Neural cell (in vitro differentiated cells): ENCODE results near the gene SLC4A2. TPM values are rescaled to one million over a fixed set of nuclear protein-coding genes. Genes with fewer than 3 reads are reported as not detected.

Source experiments
- H2AFZ ChIP-seq: fragments of 200-600, 300-800 bp; sonication (generic), shearing (Covaris generic); 2 replicates; pipeline ENCODE4 v1.6.0; 2014; ENCODE audit warnings: low read depth, mild to moderate bottlenecking, antibody characterized with exemption, low read length, moderate library complexity
- H3F3A ChIP-seq: fragments of 200-600 bp; shearing (Covaris generic); 2 replicates; pipeline ENCODE4 v1.6.1; 2016; ENCODE audit warnings: mild to moderate bottlenecking, moderate library complexity, mixed read lengths, antibody characterized with exemption, low read length; ENCODE audit not compliant: insufficient read depth, poor library complexity, severe bottlenecking
- H3K27ac ChIP-seq: fragments of 200-600, 300-800 bp; sonication (generic), shearing (Covaris generic); 2 replicates; pipeline ENCODE4 v1.5.1; 2014; ENCODE audit warnings: mild to moderate bottlenecking, low read length, moderate library complexity
- H3K27me3 ChIP-seq: fragments of 300-800, 200-600 bp; sonication (generic), shearing (Covaris generic); 2 replicates; pipeline ENCODE4 v1.6.0; 2014; ENCODE audit warnings: mild to moderate bottlenecking, low read depth, low read length, moderate library complexity; ENCODE audit not compliant: insufficient read depth
- H3K36me3 ChIP-seq: fragments of 300-800, 200-600 bp; sonication (generic), shearing (Covaris generic); 2 replicates; pipeline ENCODE4 v1.5.1; 2014; ENCODE audit warnings: mild to moderate bottlenecking, antibody characterized with exemption, low read length, moderate library complexity; ENCODE audit not compliant: insufficient read depth
- H3K4me2 ChIP-seq: fragments of 300-800, 200-600 bp; sonication (generic), shearing (Covaris generic); 2 replicates; pipeline ENCODE4 v1.6.0; 2014; ENCODE audit warnings: mild to moderate bottlenecking, low read length
- H3K4me3 ChIP-seq: fragments of 300-800, 200-600 bp; sonication (generic), shearing (Covaris generic); 2 replicates; pipeline ENCODE4 v1.5.1; 2014; ENCODE audit warnings: mild to moderate bottlenecking, low read length, moderate library complexity
- H3K79me2 ChIP-seq: fragments of 200-600 bp; shearing (Covaris generic); replicated peaks from 2 replicates; pipeline ENCODE4 v1.6.0; 2014; ENCODE audit warnings: mild to moderate bottlenecking, low read length, moderate library complexity; ENCODE audit not compliant: insufficient read depth
- H3K9ac ChIP-seq: fragments of 300-800, 200-600 bp; sonication (generic), shearing (Covaris generic); 2 replicates; pipeline ENCODE4 v1.6.1; 2016; ENCODE audit warnings: mild to moderate bottlenecking, low read length, mixed read lengths
- H3K9me2 ChIP-seq: fragments of 200-600 bp; shearing (Covaris generic); 2 replicates; pipeline ENCODE4 v1.6.1; 2016; ENCODE audit warnings: mild to moderate bottlenecking, low read length, mixed read lengths; ENCODE audit not compliant: insufficient read depth
- H3K9me3 ChIP-seq: fragments of 200-600, 300-800 bp; sonication (generic), shearing (Covaris generic); 2 replicates; pipeline ENCODE4 v1.6.1; 2016; ENCODE audit warnings: mild to moderate bottlenecking, mixed run types, low read length, moderate library complexity, mixed read lengths
- H4K20me1 ChIP-seq: fragments of 200-600 bp; shearing (Covaris generic); 2 replicates; pipeline ENCODE4 v1.6.1; 2016; ENCODE audit warnings: mild to moderate bottlenecking, mixed run types; ENCODE audit not compliant: insufficient read depth
- EP300 ChIP-seq: fragments of 450-650 bp; conservative IDR thresholded peaks from 2 replicates; pipeline ENCODE4 v1.6.1; 2014; ENCODE audit warnings: antibody characterized with exemption, mild to moderate bottlenecking, moderate library complexity; ENCODE audit not compliant: poor library complexity, severe bottlenecking
- EZH2 ChIP-seq: fragments of 200-600, 300-800 bp; shearing (Covaris generic), sonication (generic); IDR thresholded peaks from 2 replicates; pipeline ENCODE4 v1.6.1; 2014; ENCODE audit warnings: antibody characterized with exemption, low read length, borderline replicate concordance, mild to moderate bottlenecking; ENCODE audit not compliant: insufficient read depth, poor library complexity, severe bottlenecking
- MXI1 ChIP-seq: fragments of 450-650 bp; conservative IDR thresholded peaks from 2 replicates; pipeline ENCODE4 v1.6.1; 2014; ENCODE audit warnings: antibody characterized with exemption, mild to moderate bottlenecking; ENCODE audit not compliant: poor library complexity, severe bottlenecking
- RAD21 ChIP-seq: fragments of 450-650 bp; conservative IDR thresholded peaks from 2 replicates; pipeline ENCODE4 v1.6.1; 2014; ENCODE audit warnings: antibody characterized with exemption, mild to moderate bottlenecking, moderate library complexity
- SMC3 ChIP-seq: fragments of 450-650 bp; conservative IDR thresholded peaks from 2 replicates; pipeline ENCODE4 v1.6.1; 2014; ENCODE audit warnings: antibody characterized with exemption, mild to moderate bottlenecking, moderate library complexity; ENCODE audit not compliant: poor library complexity
- TAF1 ChIP-seq: IDR thresholded peaks from 2 replicates; pipeline ENCODE4 v1.6.1; 2012; ENCODE audit warnings: low read depth
- polyA plus RNA-seq: library from polyadenylated mRNA; depleted of rRNA; stranded (reverse); fragments of >200 nt; gene quantifications from 2 replicates; pipeline ENCODE4 v1.2.3, GENCODE V29; 2014
- TF ChIP-seq, protein P1 (sequence below): fragments of 450-650 bp; IDR thresholded peaks from 2 replicates; pipeline ENCODE4 v1.5.1; 2014; ENCODE audit warnings: antibody characterized with exemption, mild to moderate bottlenecking, moderate library complexity; ENCODE audit not compliant: poor library complexity, severe bottlenecking
- TF ChIP-seq, protein P2 (sequence below): IDR thresholded peaks from 2 replicates; pipeline ENCODE4 v1.6.1; 2012; ENCODE audit warnings: borderline replicate concordance

The SLC4A2 gene
- polyA plus RNA-seq, 1 donor from 2014 or later = 2.4 TPM

DNA sequence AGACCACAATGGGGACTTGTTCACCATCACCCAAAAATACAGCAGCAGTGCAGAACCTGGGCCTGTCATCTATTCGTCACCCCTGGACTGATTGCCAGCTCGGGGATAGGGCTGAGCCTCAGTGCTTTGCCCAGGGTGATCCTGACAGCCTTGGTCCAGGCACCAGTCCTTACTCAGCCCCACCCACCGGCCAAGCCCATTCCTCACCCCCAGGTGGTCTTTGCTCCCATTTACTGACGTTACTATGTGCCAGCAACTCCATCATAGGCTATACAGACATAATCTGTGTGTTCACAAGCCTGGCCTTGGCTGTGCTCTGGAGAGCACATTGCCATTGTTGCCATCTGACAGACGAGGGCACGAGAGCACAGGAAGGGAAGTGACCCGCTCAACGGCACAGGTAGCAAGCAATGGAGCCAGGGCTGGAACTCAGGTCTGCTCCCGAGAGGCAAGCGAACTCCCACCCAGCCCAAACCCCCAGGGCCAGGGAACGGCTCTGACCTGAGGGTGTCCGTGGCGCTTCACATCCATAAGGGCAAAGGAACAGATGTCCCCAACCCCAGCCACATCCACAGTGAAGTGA, 41.9 kb upstream of the SLC4A2 start:
- no peaks in the 10 kb centered on the region for H3K79me2 ChIP-seq
- no peaks in the 10 kb centered on the region for H3K36me3 ChIP-seq
- no peak overlapping the region for H3K27ac ChIP-seq
- no peaks in the 10 kb centered on the region for H3F3A ChIP-seq
- H3K4me3 ChIP-seq = no peak overlapping the region
- peaks cover 25% of the 10 kb centered on the region for H3K27me3 ChIP-seq
- no peaks in the 10 kb centered on the region for H3K9me3 ChIP-seq
- no peaks in the 10 kb centered on the region for H3K9me2 ChIP-seq
- H3K9ac ChIP-seq = no peak overlapping the region
- no peak overlapping the region for H2AFZ ChIP-seq
- H4K20me1 ChIP-seq = no peaks in the 10 kb centered on the region
- no peak overlapping the region for H3K4me2 ChIP-seq
- TF ChIP-seq, protein P1, sequence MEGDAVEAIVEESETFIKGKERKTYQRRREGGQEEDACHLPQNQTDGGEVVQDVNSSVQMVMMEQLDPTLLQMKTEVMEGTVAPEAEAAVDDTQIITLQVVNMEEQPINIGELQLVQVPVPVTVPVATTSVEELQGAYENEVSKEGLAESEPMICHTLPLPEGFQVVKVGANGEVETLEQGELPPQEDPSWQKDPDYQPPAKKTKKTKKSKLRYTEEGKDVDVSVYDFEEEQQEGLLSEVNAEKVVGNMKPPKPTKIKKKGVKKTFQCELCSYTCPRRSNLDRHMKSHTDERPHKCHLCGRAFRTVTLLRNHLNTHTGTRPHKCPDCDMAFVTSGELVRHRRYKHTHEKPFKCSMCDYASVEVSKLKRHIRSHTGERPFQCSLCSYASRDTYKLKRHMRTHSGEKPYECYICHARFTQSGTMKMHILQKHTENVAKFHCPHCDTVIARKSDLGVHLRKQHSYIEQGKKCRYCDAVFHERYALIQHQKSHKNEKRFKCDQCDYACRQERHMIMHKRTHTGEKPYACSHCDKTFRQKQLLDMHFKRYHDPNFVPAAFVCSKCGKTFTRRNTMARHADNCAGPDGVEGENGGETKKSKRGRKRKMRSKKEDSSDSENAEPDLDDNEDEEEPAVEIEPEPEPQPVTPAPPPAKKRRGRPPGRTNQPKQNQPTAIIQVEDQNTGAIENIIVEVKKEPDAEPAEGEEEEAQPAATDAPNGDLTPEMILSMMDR = no peak

DNA sequence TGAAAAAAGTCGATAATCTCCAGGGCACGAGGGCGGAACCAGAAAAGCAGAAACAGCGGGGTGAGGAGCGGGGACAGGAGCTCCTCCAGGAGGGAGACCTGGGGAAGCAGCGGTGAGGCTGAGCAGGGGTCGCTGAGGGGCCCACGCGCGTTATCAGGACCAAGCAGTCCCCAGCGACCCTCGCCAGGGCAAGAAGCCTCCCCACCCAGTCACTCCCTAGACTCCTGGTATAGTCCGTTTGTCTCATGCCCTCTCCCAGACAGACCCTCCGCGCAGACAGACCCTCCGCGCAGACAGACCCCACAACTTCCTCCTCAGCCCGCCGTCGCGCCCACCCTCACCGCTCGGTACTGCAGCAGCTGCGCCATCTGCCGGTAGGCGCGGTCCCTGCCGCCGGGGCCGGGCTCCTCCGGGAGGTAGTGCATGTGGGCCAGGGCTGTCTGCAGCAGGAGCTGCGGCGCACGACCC, 41.4 kb upstream of the SLC4A2 start:
- peaks cover 25% of the 10 kb centered on the region for H3K27me3 ChIP-seq

More for the DNA sequence above, 41.4 kb upstream of the SLC4A2 start:
- H3K4me3 ChIP-seq = peak overlapping the region; percentile 61
- H3K9me3 ChIP-seq = no peaks in the 10 kb centered on the region
- H3K27ac ChIP-seq = no peak overlapping the region
- no peaks in the 10 kb centered on the region for H3F3A ChIP-seq
- TF ChIP-seq, protein P1 = peak; percentile 91
- TF ChIP-seq EP300 (no peak), TAF1 (no peak), MXI1 (no peak), SMC3 (peak; percentile 84), EZH2 (no peak), RAD21 (peak; percentile 75)
- TF ChIP-seq, protein P2, sequence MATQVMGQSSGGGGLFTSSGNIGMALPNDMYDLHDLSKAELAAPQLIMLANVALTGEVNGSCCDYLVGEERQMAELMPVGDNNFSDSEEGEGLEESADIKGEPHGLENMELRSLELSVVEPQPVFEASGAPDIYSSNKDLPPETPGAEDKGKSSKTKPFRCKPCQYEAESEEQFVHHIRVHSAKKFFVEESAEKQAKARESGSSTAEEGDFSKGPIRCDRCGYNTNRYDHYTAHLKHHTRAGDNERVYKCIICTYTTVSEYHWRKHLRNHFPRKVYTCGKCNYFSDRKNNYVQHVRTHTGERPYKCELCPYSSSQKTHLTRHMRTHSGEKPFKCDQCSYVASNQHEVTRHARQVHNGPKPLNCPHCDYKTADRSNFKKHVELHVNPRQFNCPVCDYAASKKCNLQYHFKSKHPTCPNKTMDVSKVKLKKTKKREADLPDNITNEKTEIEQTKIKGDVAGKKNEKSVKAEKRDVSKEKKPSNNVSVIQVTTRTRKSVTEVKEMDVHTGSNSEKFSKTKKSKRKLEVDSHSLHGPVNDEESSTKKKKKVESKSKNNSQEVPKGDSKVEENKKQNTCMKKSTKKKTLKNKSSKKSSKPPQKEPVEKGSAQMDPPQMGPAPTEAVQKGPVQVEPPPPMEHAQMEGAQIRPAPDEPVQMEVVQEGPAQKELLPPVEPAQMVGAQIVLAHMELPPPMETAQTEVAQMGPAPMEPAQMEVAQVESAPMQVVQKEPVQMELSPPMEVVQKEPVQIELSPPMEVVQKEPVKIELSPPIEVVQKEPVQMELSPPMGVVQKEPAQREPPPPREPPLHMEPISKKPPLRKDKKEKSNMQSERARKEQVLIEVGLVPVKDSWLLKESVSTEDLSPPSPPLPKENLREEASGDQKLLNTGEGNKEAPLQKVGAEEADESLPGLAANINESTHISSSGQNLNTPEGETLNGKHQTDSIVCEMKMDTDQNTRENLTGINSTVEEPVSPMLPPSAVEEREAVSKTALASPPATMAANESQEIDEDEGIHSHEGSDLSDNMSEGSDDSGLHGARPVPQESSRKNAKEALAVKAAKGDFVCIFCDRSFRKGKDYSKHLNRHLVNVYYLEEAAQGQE = no peak
- no peaks in the 10 kb centered on the region for H3K9me2 ChIP-seq
- no peaks in the 10 kb centered on the region for H3K79me2 ChIP-seq
- H3K36me3 ChIP-seq = no peaks in the 10 kb centered on the region
- H4K20me1 ChIP-seq = no peaks in the 10 kb centered on the region
- no peak overlapping the region for H2AFZ ChIP-seq
- peak overlapping the region; percentile 31 for H3K9ac ChIP-seq
- H3K4me2 ChIP-seq = no peak overlapping the region
